ENCODE data around the gene ECI2. TPM values are rescaled to one million over a fixed set of nuclear protein-coding genes. Genes with fewer than 3 reads are reported as not detected.

ECI2 gene
- total RNA-seq, 1 donor from 2014 or later: 170 TPM

- Histone ChIP-seq H3K27me3 (ENCODE audit: low read depth) (no peaks in the 10 kb centered on the region), H3K4me1 (peaks cover 9% of the 10 kb centered on the region), H3K4me3 (no peak overlapping the region), H3K27ac (replicated peaks) (no peak overlapping the region), H3K36me3 (no peaks in the 10 kb centered on the region), H3K9me3 (replicated peaks) (peaks cover under 1% of the 10 kb centered on the region)
- no peak for DNase-seq
- intact Hi-C loops (cut with micrococcal nuclease): no loop called here
- no peak for TF ChIP-seq CTCF (IDR thresholded peaks at IDR 0.05; ENCODE audit: borderline replicate concordance)
Observed at GRCh38 chr6:4162370-4162769, 27.0 kb upstream of the ECI2 start.

- TF ChIP-seq CTCF (IDR thresholded peaks at IDR 0.05; ENCODE audit: borderline replicate concordance): no peak
- H3K9me3 ChIP-seq (replicated peaks): no peaks in the 10 kb centered on the region
- intact Hi-C loops (cut with micrococcal nuclease): loop anchor here (10.0 kb wide), 1 partner anchor 105 kb away; no protein-coding TSS in a partner anchor
- peaks cover 9% of the 10 kb centered on the region for H3K4me1 ChIP-seq
- no peak for DNase-seq
- no peak overlapping the region for H3K4me3 ChIP-seq
- no peaks in the 10 kb centered on the region for H3K27me3 ChIP-seq (ENCODE audit: low read depth)
- H3K27ac ChIP-seq (replicated peaks): no peak overlapping the region
- no peaks in the 10 kb centered on the region for H3K36me3 ChIP-seq
Observed at GRCh38 chr6:4159491-4159890, 24.1 kb upstream of the ECI2 start.

GRCh38 chr6:4157506-4157905, 22.1 kb upstream of the ECI2 start:
- DNase-seq: no peak
- no peaks in the 10 kb centered on the region for H3K36me3 ChIP-seq
- H3K27ac ChIP-seq (replicated peaks): no peak overlapping the region
- intact Hi-C loops (cut with micrococcal nuclease): loop anchor here (10.0 kb wide), 1 partner anchor 103 kb away; no protein-coding TSS in a partner anchor
- no peaks in the 10 kb centered on the region for H3K9me3 ChIP-seq (replicated peaks)
- no peak overlapping the region for H3K4me3 ChIP-seq
- no peaks in the 10 kb centered on the region for H3K27me3 ChIP-seq (ENCODE audit: low read depth)
- TF ChIP-seq CTCF (IDR thresholded peaks at IDR 0.05; ENCODE audit: borderline replicate concordance): no peak
- no peaks in the 10 kb centered on the region for H3K4me1 ChIP-seq

- intact Hi-C loops (cut with micrococcal nuclease): loop anchor here (10.0 kb wide), 1 partner anchor 101 kb away; no protein-coding TSS in a partner anchor
- Histone ChIP-seq H3K9me3 (replicated peaks) (no peaks in the 10 kb centered on the region), H3K27ac (replicated peaks) (no peak overlapping the region), H3K4me3 (no peak overlapping the region), H3K4me1 (no peaks in the 10 kb centered on the region), H3K36me3 (no peaks in the 10 kb centered on the region), H3K27me3 (ENCODE audit: low read depth) (no peaks in the 10 kb centered on the region)
- peak; percentile 41 for DNase-seq
- peak; percentile 92 for TF ChIP-seq CTCF (IDR thresholded peaks at IDR 0.05; ENCODE audit: borderline replicate concordance)
Observed at GRCh38 chr6:4155848-4156466, 20.6 kb upstream of the ECI2 start.

- H3K4me1 ChIP-seq: no peaks in the 10 kb centered on the region
- no peak for DNase-seq
- H3K9me3 ChIP-seq (replicated peaks): no peaks in the 10 kb centered on the region
- TF ChIP-seq CTCF (IDR thresholded peaks at IDR 0.05; ENCODE audit: borderline replicate concordance): no peak
- no peak overlapping the region for H3K4me3 ChIP-seq
- H3K27ac ChIP-seq (replicated peaks): no peak overlapping the region
- intact Hi-C loops (cut with micrococcal nuclease): loop anchor here (10.0 kb wide), 1 partner anchor 99 kb away; no protein-coding TSS in a partner anchor
- no peaks in the 10 kb centered on the region for H3K27me3 ChIP-seq (ENCODE audit: low read depth)
- no peaks in the 10 kb centered on the region for H3K36me3 ChIP-seq
Observed at GRCh38 chr6:4153514-4153985, 18.2 kb upstream of the ECI2 start.

Data from left ventricle myocardium inferior (tissue), 1 donor.